Nephron (organoid): ENCODE data around the gene LAX1.

Source experiments
- H3K27ac Mint-ChIP-seq, 3 experiments: 2 replicates each; pipeline ENCODE4 v1.8.0; 2020; ENCODE audit warnings: mixed read lengths in 3 of 3, mild to moderate bottlenecking in 2 of 3, moderate library complexity in 1 of 3
- H3K27me3 Mint-ChIP-seq: 2 replicates; pipeline ENCODE4 v1.8.0; 2021; ENCODE audit warnings: low read depth, mild to moderate bottlenecking, moderate library complexity, mixed read lengths
- H3K36me3 Mint-ChIP-seq: 2 replicates; pipeline ENCODE4 v1.8.0; 2020; ENCODE audit warnings: low read depth, mixed read lengths
- H3K4me1 Mint-ChIP-seq: 2 replicates; pipeline ENCODE4 v1.8.0; 2020; ENCODE audit warnings: mixed read lengths
- H3K4me3 Mint-ChIP-seq, 3 experiments: 2 replicates each; pipeline ENCODE4 v1.8.0; 2020; ENCODE audit warnings: mild to moderate bottlenecking in 3 of 3, mixed read lengths in 3 of 3, moderate library complexity in 2 of 3
- H3K9me3 Mint-ChIP-seq: 2 replicates; pipeline ENCODE4 v1.8.0; 2020; ENCODE audit warnings: mixed read lengths
- TF ChIP-seq, protein P1 (sequence below), 3 experiments: fragments of 200-600 bp; sonication (generic); IDR thresholded peaks; one replicate each; pipeline ENCODE4 v1.5.0; 2021; ENCODE audit warnings: antibody characterized with exemption in 3 of 3; ENCODE audit not compliant: unreplicated experiment in 3 of 3

The LAX1 gene

DNA sequence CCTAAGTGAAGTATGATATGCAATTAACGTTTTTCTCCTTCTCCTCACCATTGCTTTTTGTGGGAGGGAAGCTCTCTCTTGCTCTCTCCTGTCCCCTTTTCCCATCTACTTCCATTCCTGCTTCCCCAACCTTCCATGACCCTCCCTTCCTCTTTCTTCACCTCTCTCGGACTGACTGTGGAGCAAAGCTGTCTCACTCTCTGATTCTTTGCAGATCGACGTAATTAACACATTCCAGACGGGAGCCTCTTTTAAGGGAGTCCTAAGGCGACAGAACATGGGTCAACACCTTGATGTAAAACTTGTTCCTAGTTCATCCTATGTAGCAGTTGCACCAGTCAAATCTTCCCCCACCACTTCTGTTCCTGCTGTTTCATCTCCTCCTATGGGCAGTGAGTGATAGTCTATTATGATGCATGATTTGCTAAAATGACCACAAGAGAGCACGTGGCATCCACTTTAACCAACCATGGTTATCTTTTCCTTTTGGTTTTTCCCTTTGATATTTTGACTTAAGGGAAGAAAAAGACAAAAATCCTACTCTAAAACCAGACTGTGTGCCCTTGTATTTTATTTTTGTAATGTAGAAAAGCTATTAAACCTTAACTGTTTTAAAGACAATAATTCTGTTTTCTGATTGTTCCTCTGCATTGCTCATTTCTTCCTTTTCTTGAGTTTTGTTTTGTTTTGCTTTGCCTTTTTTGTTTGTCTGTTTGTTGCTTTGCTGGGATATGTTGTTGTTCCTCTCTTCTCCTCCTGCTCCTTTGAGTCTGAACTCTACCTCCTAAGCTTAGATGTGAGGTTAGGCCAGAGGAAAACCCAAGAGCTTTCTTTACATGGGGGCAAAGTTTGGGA lies 31.7 kb upstream of the LAX1 start:
- Mint-ChIP-seq H3K4me3 (no peak overlapping the region), H3K36me3 (peaks cover 73% of the 10 kb centered on the region), H3K27ac (no peak overlapping the region), H3K9me3 (no peaks in the 10 kb centered on the region), H3K4me1 (peaks cover 10% of the 10 kb centered on the region), H3K27me3 (no peaks in the 10 kb centered on the region)
- TF ChIP-seq, protein P1, sequence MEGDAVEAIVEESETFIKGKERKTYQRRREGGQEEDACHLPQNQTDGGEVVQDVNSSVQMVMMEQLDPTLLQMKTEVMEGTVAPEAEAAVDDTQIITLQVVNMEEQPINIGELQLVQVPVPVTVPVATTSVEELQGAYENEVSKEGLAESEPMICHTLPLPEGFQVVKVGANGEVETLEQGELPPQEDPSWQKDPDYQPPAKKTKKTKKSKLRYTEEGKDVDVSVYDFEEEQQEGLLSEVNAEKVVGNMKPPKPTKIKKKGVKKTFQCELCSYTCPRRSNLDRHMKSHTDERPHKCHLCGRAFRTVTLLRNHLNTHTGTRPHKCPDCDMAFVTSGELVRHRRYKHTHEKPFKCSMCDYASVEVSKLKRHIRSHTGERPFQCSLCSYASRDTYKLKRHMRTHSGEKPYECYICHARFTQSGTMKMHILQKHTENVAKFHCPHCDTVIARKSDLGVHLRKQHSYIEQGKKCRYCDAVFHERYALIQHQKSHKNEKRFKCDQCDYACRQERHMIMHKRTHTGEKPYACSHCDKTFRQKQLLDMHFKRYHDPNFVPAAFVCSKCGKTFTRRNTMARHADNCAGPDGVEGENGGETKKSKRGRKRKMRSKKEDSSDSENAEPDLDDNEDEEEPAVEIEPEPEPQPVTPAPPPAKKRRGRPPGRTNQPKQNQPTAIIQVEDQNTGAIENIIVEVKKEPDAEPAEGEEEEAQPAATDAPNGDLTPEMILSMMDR (IDR thresholded peaks at IDR 0.05; ENCODE audit: unreplicated experiment in 3 of 3), result no peak

DNA sequence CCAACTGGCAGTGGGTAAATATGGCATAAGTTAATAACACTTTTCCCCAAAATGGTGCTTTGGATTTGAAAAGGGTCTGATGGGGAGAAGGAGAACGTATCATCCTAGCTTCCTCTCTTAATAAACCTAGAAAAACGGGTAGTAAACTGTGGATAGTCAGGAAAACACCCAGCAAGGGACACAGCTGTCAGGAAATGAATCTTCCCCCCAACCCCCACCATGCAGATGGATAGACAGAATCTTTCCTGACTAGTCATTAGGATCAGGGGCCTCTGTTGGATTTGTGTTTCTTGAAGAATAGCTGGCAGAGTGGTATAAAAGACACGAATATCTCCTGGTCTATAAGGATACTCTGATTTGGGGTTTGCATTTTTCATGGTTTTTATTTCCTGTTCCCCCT lies 22.5 kb upstream of the LAX1 start:
- peaks cover 31% of the 10 kb centered on the region for H3K4me1 Mint-ChIP-seq
- peak overlapping the region in 1 of 3 experiments; percentile 83 for H3K27ac Mint-ChIP-seq
- no peaks in the 10 kb centered on the region for H3K27me3 Mint-ChIP-seq
- TF ChIP-seq, protein P1 (IDR thresholded peaks at IDR 0.05; ENCODE audit: unreplicated experiment in 3 of 3), result no peak
- H3K4me3 Mint-ChIP-seq, result no peak overlapping the region
- H3K9me3 Mint-ChIP-seq, result peaks cover 3% of the 10 kb centered on the region
- peaks cover 65% of the 10 kb centered on the region for H3K36me3 Mint-ChIP-seq

DNA sequence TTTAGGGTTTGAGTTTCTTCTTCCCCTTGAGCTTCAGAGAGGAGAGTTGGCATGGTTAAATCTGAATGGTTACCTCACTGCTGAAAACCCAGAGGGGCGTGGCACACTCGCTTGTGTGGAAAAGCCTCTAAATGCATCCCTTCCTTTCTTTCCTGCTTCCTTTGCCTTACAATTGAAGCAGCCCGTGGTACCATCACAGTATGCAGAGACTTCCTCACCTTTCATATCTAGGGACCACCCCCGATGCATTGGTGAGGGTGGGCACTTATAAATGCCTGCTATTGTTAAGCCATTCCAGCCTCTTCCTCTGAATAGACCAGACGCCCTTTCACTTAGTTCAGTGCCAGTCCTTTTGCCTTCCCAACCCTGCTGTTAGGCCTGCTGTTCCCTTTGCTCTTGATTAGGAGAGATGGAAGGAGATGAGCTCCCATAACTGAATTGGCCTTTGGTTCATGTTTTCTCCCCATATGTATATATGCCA lies 21.9 kb upstream of the LAX1 start:
- H3K27ac Mint-ChIP-seq, result peak overlapping the region in 2 of 3 experiments; percentile 46 to 83
- no peak overlapping the region for H3K4me3 Mint-ChIP-seq
- peaks cover 3% of the 10 kb centered on the region for H3K9me3 Mint-ChIP-seq
- TF ChIP-seq, protein P1 (IDR thresholded peaks at IDR 0.05; ENCODE audit: unreplicated experiment in 3 of 3), result no peak
- no peaks in the 10 kb centered on the region for H3K27me3 Mint-ChIP-seq
- H3K36me3 Mint-ChIP-seq, result peaks cover 58% of the 10 kb centered on the region
- H3K4me1 Mint-ChIP-seq, result peaks cover 31% of the 10 kb centered on the region

DNA sequence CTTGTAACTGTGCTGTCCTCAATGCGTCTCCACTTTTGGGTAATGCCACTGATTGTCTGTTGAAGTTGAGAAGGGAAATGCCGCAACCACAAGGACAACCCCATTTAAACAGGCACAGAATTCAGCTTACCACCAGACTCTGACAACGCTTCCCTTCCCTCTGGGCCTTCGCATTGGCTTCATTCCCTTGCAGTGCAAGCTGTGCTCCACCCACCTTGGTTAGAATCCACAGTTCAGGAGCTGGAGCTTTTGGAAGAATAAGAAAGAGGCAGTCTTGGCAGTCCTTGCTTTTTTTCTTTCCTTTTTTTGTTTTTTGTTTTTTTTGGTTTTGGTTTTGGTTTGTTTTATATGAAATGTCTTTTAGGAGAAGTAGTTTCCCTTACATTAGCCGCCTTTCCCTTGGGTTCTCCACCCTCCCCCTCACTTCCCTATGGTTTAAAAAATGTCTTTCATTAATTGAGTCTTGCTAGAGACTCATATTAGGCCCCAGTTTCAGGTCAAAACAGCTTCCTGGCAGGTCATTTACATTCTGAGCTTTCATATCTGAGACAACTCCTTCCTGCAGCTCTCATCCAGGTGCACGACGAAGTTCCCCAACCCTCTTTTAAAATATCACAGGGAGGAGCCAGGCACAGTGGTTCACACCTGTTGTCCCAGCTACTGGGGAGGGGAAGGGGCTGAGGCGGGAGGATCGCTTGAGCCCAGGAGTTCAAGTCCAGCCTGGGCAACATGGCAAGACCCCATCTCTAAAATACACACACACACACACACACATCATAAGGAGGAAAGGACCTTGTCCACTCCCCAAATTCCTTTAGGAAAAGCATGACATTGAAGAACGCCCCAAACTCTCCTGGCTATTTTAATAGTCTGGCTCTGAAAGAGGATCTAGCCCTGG lies 20.7 kb upstream of the LAX1 start:
- TF ChIP-seq, protein P1 (IDR thresholded peaks at IDR 0.05; ENCODE audit: unreplicated experiment in 3 of 3), result no peak
- no peaks in the 10 kb centered on the region for H3K27me3 Mint-ChIP-seq
- H3K4me3 Mint-ChIP-seq, result peak overlapping the region in 1 of 3 experiments; percentile 4
- peaks cover 31% of the 10 kb centered on the region for H3K4me1 Mint-ChIP-seq
- peak overlapping the region; percentile 24 to 83 (median 53) for H3K27ac Mint-ChIP-seq
- peaks cover 3% of the 10 kb centered on the region for H3K9me3 Mint-ChIP-seq
- peaks cover 48% of the 10 kb centered on the region for H3K36me3 Mint-ChIP-seq

- Mint-ChIP-seq H3K4me3 (no peak overlapping the region), H3K27me3 (no peaks in the 10 kb centered on the region), H3K36me3 (peaks cover 30% of the 10 kb centered on the region)
Observed at GRCh38 chr1:203746281-203746680, 18.7 kb upstream of the LAX1 start.

More at GRCh38 chr1:203746281-203746680, 18.7 kb upstream of the LAX1 start:
- peaks cover 3% of the 10 kb centered on the region for H3K9me3 Mint-ChIP-seq
- peaks cover 29% of the 10 kb centered on the region for H3K4me1 Mint-ChIP-seq
- H3K27ac Mint-ChIP-seq, result no peak overlapping the region
- TF ChIP-seq, protein P1 (IDR thresholded peaks at IDR 0.05; ENCODE audit: unreplicated experiment in 3 of 3), result no peak
